ENCODE measurements around the gene HYI.
"Not testable (repeated sequence)": the region's sequence is repeated elsewhere in the genome, so short reads cannot be mapped to it uniquely, and the experiment has no call there.

HYI gene, protein sequence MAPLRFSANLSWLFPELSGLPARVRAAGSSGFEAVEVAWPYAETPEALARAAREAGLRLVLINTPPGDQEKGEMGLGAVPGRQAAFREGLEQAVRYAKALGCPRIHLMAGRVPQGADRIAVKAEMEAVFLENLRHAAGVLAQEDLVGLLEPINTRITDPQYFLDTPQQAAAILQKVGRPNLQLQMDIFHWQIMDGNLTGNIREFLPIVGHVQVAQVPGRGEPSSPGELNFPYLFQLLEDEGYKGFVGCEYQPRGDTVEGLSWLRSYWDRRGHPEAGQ

DNA sequence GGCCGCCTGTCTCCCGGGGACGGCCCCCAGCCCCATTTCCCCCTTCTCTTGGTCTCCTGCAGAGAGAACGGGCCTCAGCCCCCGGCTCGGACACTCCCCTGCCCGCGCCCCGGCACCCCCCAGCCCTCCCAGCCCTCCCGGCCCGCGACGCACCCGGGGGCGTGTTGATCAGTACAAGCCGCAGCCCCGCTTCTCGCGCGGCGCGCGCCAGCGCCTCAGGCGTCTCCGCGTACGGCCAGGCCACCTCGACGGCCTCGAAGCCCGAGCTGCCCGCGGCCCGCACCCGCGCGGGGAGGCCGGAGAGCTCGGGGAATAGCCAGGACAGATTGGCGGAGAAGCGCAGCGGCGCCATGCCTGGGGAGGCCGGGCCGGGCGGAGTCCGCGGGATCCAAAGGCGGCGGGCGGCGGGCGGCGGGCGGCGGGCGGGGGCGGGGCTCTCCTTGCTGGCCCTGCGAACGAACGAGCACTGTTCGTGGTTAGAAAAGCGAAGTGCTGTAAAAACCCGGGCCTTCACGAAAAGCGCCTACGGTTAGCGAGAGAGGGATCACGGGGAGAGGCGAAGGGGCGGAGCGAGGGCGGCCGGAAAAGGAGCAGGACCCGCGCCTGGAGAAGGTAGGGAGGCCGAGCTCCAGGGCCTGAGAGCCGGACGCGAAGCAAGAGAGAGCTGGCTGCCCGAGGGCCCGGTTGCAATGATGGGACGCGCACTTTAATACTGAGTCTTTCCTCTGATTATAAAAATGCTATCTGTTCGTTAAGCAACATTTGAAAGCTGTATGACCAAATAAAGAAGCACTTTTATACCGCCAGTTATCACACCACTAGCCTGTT is at the start of gene HYI:
Gene HYI (minus strand): TSS at position 490 of the 828 bp plus-strand sequence. CDS start 138 bp downstream, at position 352.
- ATAC-seq: peak; percentile 61 to 62

DNA sequence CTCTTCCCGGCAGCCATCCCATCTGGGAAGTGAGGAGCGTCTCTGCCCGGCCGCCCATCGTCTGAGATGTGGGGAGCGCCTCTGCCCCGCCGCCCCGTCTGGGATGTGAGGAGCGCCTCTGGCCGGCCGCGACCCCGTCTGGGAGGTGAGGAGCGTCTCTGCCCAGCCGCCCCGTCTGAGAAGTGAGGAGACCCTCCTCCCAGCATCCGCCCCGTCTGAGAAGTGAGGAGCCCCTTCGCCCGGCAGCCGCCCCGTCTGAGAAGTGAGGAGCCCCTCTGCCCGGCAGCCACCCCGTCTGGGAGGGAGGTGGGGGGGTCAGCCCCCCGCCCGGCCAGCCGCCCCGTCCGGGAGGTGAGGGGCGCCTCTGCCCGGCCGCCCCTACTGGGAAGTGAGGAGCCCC is 48.1 kb upstream of the HYI start:
- ATAC-seq: not testable (repeated sequence)

DNA sequence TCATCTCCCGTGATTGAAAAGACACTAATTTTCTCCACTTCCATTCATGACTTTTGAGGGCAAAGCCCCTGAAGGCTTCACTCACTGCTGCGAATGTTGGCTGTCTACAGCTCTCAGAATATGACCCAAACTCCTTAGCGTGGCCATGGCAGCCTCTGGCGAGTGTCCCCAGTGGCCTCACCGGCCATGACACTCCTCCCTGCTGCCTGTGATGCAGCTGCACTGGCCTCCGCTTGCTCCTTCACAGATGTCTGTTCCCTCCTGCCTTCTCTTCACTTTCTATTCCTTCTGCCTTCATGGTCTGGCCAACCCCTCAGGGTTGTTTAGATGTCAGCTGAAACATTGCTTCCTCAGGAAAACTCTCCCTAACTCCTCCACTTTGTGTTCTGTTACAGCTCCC is 46.2 kb upstream of the HYI start:
- ATAC-seq: no peak

DNA sequence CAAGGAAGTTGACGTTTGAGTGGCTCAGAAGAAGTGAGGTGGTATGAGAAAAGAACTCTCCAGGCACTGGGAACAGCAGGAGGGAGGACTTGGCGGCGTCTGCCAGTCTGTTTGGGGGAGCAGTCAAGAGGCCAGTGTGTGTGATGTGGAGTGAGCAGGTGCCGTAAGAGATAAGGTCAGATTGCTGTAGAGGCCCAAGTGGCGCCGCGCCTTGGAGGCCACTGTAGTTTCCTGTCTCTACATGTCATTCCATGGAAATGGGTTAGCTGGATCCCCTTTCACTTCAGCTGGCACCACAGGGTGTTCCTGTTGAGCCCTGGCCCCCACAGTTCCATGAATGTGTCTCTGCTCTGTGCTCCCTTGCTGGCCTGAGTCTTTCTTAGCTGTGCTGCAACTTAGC is 41.5 kb upstream of the HYI start:
- ATAC-seq: no peak

DNA sequence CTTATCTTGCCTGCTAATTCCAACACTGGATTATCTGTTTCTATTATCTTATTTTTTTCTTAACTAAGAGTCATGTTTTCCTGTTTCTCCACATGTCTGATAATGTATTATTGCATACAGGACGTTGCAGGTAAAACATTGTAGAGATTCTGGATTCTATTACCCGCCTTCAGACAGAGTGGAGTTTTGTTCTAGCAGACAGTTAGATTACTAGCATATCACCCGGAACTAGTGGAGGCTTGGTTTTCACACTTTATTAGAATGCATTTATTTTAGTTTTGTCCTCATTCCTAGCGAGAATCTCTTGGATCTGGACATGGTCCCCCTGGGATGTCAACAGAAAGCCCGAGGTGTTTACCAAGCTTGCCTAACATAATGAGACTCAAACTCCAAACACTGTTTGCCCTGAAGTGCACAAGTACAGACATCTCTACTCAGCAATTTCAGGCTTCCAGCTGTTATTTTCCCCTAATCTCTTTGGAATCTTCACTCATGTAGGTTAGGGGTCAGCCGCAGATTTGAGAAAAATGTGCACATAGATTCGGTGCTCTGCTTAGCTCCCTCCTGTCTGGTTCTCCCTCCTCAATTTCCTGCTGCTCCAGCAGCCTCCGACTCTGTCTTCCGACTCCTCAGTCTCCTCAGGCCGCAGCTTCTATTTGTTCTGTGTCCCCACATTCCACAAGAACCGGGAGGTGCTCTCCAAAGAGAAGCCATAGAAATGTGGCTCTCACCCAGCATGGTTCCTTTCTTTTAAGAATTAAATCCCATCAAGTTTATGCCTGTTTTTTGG is 40.1 kb upstream of the HYI start:
- ATAC-seq: no peak

DNA sequence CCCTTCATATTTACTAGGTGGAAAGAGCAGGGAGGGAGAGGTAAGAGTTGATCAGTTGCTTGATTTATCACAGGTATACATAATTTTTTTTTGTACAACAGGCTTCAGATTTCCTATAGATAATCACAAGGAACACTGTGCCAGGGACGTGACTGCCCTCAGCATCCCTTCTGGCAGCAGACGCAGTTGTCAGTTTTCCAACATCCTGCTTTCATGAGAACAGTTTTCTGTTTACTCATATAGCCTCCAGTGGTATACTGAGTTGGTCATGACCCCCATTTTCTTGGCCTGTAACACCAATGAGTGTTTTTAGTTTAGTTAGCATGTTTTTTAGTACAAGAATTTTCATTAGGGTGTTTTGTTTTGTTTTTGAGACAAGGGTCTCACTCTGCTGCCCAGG is 39.1 kb upstream of the HYI start:
- ATAC-seq: no peak

DNA sequence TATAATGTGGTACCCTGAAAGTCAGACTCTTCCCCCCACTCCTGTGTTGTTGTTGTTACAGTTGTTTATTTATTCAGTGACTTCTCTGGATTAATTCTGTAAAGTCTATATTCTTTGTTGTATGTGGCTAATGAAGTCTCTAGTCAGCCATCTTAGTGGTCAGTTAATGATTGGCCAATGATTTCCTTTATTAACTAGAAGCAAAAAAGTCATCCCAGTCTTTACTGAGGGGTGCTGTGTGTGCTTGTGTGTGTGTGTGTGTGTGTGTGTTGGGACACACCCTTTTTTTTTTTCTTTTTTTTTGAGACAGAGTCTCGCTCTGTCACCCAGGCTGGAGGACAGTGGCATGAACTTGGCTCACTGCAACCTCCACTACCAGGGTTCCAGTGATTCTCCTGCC is 37.3 kb upstream of the HYI start:
- ATAC-seq: no peak

DNA sequence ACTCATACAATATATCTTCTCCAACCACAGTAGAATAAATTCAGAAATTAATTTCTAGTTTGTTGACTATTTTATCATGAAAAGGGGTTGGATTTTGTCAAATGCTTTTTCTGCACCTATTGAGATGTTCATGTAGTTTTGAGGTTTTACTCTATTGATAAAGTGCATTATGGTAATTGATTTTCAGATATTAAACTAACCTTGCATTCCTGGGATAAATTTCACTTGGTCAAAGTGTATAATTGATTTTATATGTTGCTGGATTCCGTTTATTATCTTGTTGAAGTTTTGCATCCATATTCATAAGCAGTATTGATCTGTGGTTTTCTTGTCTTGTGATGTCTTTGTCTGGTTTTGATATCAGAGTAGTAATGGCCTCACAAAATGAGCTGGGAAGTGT is 34.4 kb upstream of the HYI start:
- no peak for ATAC-seq

DNA sequence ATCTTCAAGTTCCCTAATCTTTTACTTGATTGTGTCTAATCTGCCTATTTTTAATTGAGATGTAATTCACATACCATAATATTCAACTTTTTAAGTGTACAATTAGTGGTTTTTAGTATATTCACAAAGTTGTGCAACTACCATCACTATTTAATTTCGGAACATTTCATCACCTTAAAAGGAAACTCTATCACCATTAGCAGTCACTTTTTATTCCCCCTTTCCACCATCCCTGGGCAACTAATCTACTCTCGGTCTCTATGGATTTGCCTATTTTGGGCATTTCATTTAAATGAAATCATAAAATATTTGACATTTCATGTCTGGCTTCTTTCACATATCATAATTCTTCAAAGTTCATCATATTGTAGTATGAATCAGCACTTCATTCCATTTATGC is 30.6 kb upstream of the HYI start:
- ATAC-seq: no peak

DNA sequence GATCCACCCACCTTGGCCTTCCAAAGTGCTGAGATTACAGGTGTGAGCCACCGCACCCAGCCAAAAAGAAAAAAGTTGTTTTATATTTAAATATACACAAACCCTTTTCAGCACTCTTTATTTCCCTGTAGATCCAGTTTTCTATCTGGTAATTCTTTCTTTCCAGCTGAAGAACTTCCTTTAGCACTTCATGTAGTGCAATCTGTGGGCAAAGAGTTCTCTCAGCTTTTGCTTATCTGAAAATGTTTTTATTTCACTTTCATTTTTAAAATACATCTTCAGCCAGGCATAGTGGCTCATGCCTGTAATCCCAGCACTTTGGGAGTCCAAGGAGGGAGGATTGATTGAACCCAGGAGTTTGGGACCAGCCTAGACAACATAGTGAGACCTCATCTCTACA is 28.5 kb upstream of the HYI start:
- no peak for ATAC-seq

DNA sequence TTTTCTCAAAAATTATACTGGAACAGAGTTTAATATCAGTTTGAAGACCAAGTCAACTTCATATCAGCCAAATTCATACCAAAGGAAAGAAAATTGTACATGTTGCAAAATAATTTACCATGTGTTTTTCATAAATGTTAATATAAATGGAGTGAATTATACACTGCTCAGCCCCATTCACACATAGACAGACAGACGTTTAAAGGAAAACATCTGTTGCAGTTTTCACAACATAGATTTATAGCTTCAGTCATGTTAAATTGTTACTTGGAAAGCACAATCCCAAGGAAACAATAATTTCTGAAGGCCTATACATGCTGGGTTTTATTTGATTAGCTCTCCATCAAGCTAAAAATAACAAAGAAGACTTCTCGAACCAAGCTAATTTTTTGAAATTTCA is 27.8 kb upstream of the HYI start:
- no peak for ATAC-seq

DNA sequence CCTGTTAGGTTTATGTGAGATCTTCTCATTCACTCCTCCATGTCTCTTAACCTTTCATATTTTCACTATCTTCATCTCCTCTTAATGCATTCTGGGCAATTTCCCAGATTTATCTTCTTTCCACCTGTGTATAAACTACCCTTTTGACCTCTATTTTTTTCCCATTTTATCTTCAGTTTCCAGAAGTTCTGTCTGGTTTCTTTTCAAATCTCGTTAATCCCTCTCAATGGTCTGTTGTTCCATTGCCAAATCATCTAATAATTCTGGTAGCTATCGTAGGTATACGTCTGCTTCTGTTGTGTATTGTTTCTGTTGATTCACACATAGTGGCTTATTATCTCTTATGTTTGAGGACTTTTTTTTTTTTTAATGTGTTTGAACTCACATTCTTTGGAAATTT is 25.7 kb upstream of the HYI start:
- ATAC-seq: no peak

DNA sequence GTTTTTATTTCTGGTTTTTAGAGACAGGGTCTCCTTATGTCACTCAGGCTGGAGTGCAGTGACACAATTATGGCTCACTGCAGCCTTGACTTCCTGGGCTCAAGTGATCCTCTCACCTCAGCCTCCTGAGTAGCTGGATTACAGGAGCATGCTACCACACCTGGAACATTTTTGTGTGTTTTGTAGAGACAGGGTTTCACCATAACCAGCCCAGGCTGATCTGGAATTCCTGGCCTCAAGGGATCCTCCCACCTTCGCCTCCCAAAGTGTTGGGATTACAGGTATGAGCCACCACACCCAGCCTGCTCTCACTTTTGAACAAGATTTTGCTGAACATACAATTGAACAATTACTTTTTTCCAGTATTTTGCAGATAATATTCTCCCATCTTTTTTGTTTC is 24.0 kb upstream of the HYI start:
- ATAC-seq: no peak

DNA sequence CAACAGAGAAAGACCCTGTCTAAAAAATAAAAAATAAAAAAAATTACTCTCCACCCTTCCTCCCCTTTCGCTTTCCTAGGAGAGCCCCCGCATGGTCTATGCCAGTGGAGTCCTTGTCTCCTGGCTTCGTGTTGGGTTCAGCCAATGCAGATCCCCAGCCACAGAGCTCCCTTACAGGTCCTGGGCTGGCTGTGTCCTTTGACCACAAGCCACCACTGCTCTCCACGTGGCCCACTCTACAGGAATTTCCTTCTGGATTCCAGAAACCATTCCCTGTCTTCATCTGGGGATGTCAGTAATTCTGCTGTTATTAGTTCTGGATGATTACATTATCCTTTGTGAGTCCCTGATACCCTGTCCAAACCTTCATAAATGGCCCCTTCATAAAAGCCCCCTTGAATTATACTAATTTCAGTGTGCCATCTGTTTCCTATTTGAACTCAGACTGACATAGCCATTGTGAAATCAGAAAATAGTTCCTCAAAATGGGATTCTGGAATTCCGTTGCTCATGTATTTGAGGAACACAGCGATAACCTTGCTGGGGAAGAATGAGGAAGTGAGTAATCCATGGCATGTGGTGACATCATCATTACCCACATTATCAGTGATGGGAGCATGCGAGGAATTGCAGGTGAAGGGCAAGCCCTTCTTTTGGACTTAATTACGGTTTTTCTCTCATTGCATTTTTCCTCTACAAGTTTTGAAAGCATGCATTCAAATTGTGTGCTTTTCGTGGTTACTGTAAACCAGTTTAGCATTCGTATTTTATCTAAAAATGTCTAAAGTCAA is 22.1 kb upstream of the HYI start:
- ATAC-seq: not testable (repeated sequence)

DNA sequence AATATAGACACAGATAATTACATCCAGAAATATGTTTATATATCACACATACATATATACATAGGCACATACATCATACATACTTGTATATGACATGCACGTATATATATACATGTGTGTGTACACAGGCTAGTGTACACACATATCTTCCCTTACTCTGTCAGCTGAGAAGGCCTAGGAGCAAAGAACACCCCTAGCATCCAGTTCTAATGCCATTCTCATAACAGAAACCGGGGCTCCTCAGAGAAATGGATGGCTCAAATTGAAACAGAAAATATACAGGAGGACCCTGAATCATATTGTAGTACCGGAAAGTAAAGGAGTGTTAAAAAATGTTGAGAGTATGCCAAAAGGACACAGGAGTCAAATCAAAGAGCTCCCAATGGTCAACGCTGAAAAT is 19.7 kb upstream of the HYI start:
- no peak for ATAC-seq

DNA sequence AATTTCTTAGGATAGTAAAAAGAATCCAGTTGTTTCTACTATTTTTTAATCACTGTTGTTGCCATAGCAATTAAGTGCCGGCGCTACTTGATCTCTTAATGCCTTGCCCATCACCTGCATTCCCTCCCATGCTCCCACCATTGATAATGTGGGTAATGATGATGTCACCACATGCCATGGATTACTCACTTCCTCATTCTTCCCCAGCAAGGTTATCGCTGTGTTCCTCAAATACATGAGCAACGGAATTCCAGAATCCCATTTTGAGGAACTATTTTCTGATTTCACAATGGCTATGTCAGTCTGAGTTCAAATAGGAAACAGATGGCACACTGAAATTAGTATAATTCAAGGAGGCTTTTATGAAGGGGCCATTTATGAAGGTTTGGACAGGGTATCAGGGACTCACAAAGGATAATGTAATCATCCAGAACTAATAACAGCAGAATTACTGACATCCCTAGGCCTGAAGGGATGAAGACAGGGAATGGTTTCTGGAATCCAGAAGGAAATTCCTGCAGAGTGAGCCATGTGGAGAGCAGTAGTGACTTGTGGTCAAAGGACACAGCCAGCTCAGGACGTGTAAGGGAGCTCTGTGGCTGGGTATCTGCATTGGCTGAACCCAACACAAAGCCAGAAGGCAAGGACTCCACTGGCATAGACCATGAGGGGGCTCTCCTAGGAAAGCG is 18.9 kb upstream of the HYI start:
- not testable (repeated sequence) for ATAC-seq

DNA sequence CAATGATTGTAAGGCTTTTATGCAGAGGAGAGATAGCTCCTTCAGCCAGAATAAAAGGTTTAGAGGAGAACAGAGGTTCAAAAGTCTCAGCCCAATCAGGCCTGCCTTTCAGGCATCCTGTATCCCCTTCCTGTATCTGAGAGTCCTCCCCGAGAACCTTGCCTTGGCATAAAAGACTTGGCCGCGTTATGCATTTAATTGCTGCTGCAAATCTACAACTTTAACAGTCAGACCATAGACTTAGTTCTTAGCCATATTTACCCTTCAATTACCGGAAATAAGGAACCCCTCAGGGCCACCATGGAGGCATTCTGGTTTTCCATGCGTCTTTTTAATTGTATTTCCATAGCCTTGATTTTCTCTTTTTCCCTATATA is 18.3 kb upstream of the HYI start:
- ATAC-seq: no peak

DNA sequence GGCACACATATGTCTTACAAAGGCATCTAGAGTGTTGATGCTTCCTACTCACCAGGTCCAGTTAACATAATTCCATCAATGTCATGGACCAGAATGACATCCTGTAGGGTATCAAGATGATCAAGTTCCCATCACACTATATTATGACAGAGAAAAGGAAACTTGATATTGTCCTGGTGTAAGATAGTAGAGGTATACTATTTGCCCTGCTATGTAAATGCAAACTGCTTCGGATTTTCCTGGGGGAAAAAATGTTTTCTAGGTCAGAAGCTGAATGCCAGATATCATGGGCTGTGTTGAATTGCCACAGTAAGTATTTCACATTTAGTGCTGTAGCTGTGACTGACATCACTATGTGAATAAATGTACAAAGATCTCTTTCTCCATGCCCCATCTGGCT is 16.2 kb upstream of the HYI start:
- no peak for ATAC-seq

DNA sequence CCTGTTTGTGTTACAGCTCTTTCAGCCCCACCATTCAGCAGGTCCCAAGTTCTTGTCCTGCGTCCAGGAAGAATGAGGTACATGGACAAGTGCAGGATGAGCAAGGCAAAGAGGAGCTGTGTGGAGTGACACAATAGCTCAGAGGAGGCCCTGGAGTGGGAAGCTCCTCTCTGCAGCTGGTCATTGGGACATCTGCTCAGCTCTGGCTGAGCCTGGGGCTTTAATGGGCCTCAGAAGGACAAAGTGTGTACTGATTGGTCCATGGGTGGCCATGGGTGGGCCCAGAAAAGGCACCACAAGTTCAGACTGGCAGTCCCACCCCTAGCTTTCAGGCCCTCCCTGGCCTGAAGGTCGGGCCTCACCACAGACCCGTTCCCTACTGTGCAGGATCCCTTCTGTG is 14.7 kb upstream of the HYI start:
- ATAC-seq: no peak

DNA sequence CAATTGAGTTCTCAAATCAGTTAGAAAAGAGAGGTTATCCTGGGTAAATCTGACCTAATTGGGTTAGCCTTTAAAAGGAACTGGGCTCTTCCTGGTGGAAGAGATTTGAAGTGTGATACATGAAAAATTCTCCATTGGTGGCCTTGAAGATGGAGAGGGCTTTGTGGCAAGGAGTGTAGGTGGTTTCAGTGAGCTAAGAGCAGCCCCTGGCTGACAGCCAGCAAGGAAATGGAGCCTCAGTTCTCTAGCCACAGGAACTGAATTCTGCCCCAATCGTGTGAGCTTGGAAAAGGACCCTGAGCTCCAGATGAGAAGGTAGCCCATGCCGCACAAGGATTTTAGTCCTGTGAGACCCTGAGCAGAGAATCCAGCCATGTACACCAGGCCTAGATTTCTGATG is 12.7 kb upstream of the HYI start:
- no peak for ATAC-seq

DNA sequence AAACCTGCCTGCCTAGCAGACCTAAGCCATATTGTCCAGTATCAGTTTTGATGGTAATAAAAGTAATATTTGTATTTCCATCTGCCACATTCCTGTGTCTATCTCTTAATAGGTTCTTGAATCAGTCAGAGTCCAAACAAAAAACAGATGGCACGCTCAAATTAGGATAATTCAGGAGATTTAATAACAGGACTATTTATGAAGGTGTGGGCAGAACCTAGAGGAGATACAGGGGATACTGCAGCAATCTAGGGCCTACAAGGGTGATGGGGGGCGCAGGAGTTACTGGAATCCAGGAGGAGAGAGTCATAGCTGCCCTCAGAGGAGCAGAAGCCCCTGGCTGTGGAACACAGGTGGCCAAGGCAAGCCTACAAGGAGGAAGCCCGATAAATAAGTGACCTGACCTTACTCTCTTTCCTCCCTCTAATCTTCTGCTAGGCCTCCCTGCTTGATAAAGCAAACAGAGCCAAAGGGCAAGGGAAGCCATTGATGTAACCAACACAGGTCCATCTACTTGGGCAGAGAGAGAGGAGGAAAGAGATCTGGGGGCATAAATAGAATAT is 11.9 kb upstream of the HYI start:
- ATAC-seq: no peak
